SK-N-MC (cell line): ENCODE measurements around the gene TMEM260.
"Not testable (repeated sequence)": the region's sequence is repeated elsewhere in the genome, so short reads cannot be mapped to it uniquely, and the experiment has no call there.

Source experiments
- DNase-seq: peaks from one replicate; pipeline ENCODE4 v3.0.0-alpha.2; 2011; ENCODE audit warnings: low read depth, low spot score
- H3K27ac ChIP-seq: fragments of 200-600 bp; sonication (generic); 2 replicates; pipeline ENCODE4 v1.5.1; 2016; ENCODE audit warnings: mixed run types
- H3K36me3 ChIP-seq: fragments of 200-600 bp; sonication (generic); 2 replicates; pipeline ENCODE4 v1.6.1; 2017; ENCODE audit warnings: antibody characterized with exemption, low read length, mixed read lengths; ENCODE audit not compliant: insufficient read depth
- H3K4me3 ChIP-seq: fragments of 200-600 bp; sonication (generic); 2 replicates; pipeline ENCODE4 v1.5.1; 2016
- H3K9ac ChIP-seq: fragments of 200-600 bp; sonication (generic); 2 replicates; pipeline ENCODE4 v1.8.0; 2017; ENCODE audit warnings: mixed run types, mixed read lengths; ENCODE audit not compliant: insufficient read length
- H3K9me3 ChIP-seq: fragments of 200-600 bp; sonication (generic); 2 replicates; pipeline ENCODE4 v1.6.1; 2017; ENCODE audit warnings: low read depth, mild to moderate bottlenecking, antibody characterized with exemption, low read length, moderate library complexity, mixed read lengths
- EZH2 ChIP-seq: fragments of 200-600 bp; sonication (generic); IDR thresholded peaks from one replicate; pipeline ENCODE4 v1.6.1; 2017; ENCODE audit warnings: antibody characterized with exemption
- FOXP2 ChIP-seq: optimal IDR thresholded peaks from 2 replicates; pipeline ENCODE3; 2011; ENCODE audit warnings: mild to moderate bottlenecking, moderate library complexity; ENCODE audit not compliant: insufficient read depth; ENCODE audit errors: extremely low read length, control extremely low read depth
- POLR2AphosphoS5 ChIP-seq: IDR thresholded peaks from 2 replicates; pipeline ENCODE4 v1.6.1; 2012; ENCODE audit warnings: mild to moderate bottlenecking, low read depth, low read length, borderline replicate concordance

Gene TMEM260

DNA sequence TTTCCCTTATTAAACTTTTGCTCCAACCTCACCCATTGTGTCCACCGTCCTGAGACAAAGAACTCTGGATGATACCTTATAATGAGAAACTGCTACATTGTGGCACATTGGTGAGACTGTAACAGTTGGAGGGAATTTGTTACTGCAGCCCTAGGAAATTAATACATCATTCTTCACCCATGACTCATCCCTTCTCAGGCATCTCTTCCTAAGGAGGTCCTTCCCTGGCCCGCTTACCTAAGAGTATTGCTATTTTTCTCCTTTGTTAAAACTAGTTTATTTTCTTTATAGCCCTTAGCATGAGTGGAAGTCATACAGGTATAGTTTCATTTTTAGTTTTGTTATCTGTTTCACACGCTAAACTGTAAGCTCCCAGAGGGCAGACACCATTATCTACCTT is 87.1 kb downstream of the TMEM260 start:
- DNase-seq = no peak
- Histone ChIP-seq H3K36me3 (no peaks in the 10 kb centered on the region), H3K27ac (no peak overlapping the region), H3K9me3 (no peaks in the 10 kb centered on the region), H3K4me3 (no peak overlapping the region), H3K9ac (no peak overlapping the region)
- TF ChIP-seq POLR2AphosphoS5 (no peak), EZH2 (no peak), FOXP2 (no peak)

DNA sequence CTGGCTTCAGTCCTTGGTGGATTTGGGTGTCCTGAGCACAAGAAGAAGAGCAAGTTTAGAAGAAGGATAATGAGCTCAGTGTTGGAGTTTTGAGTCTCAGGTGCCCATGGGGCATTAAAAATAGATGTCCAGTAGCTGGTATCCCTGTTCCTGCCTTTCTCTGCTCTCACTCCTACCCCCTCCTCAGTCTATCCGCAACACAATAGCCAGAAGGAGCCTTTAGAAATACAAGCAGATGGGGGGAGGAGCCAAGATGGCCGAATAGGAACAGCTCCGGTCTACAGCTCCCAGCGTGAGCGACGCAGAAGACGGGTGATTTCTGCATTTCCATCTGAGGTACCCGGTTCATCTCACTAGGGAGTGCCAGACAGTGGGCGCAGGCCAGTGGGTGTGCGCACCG is 87.7 kb downstream of the TMEM260 start:
- DNase-seq = not testable (repeated sequence)

GRCh38 chr14:56676042-56676441 is 96.4 kb downstream of the TMEM260 start:
- no peaks in the 10 kb centered on the region for H3K36me3 ChIP-seq
- no peak overlapping the region for H3K9ac ChIP-seq
- no peak for DNase-seq
- no peak overlapping the region for H3K4me3 ChIP-seq
- no peak overlapping the region for H3K27ac ChIP-seq
- H3K9me3 ChIP-seq = no peaks in the 10 kb centered on the region
- TF ChIP-seq FOXP2 (no peak), POLR2AphosphoS5 (no peak), EZH2 (no peak)

More for the DNA sequence above, 87.7 kb downstream of the TMEM260 start:
- H3K9me3 ChIP-seq, H3K4me3 ChIP-seq, H3K27ac ChIP-seq, H3K9ac ChIP-seq, H3K36me3 ChIP-seq: not testable (repeated sequence)

DNA sequence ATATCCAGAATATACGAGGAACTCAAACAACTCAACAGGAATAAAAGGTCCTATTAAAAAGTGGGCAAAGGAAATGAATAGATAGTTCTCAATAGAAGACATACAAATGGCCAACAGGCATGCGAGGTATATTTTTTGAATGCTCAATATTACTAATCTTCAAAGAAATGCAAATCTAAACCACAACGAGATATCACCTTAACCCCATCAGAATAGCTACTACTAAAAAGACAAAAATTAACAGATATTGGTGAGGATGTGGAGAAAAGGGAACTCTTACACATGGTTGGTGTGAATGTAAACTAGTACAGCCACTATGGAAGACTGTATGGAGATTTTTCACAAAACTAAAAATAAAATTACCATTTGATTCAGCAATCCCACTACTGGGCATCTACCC is 99.2 kb downstream of the TMEM260 start:
- DNase-seq = no peak
- H3K36me3 ChIP-seq = no peaks in the 10 kb centered on the region
- H3K27ac ChIP-seq = no peak overlapping the region
- no peak overlapping the region for H3K4me3 ChIP-seq
- no peaks in the 10 kb centered on the region for H3K9me3 ChIP-seq
- TF ChIP-seq POLR2AphosphoS5 (no peak), FOXP2 (no peak), EZH2 (no peak)
- H3K9ac ChIP-seq = no peak overlapping the region

GRCh38 chr14:56686416-56686815 is 106.8 kb downstream of the TMEM260 start:
- H3K36me3 ChIP-seq = no peaks in the 10 kb centered on the region
- peak overlapping the region; percentile 40 for H3K9ac ChIP-seq
- DNase-seq = no peak
- H3K9me3 ChIP-seq = no peaks in the 10 kb centered on the region
- H3K27ac ChIP-seq = no peak overlapping the region
- H3K4me3 ChIP-seq = no peak overlapping the region
- no peak for TF ChIP-seq POLR2AphosphoS5
- TF ChIP-seq EZH2 = no peak
- no peak for TF ChIP-seq FOXP2

GRCh38 chr14:56687123-56687522 is 107.5 kb downstream of the TMEM260 start:
- Histone ChIP-seq H3K9ac (peak overlapping the region; percentile 40), H3K4me3 (no peak overlapping the region), H3K36me3 (no peaks in the 10 kb centered on the region), H3K27ac (no peak overlapping the region), H3K9me3 (no peaks in the 10 kb centered on the region)
- TF ChIP-seq POLR2AphosphoS5 = no peak
- TF ChIP-seq EZH2 = no peak
- no peak for TF ChIP-seq FOXP2
- DNase-seq = no peak

- Histone ChIP-seq H3K4me3 (no peak overlapping the region), H3K9ac (no peak overlapping the region), H3K36me3 (no peaks in the 10 kb centered on the region), H3K27ac (no peak overlapping the region), H3K9me3 (no peaks in the 10 kb centered on the region)
- TF ChIP-seq POLR2AphosphoS5 (no peak), EZH2 (no peak), FOXP2 (no peak)
- no peak for DNase-seq
These were observed 115.0 kb downstream of the TMEM260 start for GRCh38 chr14:56694609-56695008.

DNA sequence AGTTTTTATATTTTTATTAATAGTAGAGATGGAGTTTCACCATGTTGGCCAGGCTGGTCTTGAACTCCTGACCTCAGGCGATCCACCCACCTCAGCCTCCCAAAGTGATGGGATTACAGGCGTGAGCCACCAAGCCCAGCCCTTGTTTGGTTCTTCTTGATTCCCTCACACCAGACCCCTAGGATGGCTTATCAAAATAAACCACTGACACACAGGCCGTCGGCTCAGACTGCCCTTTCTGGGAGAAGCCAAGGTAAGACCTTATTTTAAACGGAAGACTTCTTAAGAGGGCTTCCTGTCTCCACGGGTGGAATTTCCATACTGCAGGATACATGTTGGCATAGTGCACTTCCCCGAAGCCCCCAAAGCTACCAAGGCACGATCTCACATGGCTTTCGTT is 115.6 kb downstream of the TMEM260 start:
- H3K27ac ChIP-seq, DNase-seq, H3K4me3 ChIP-seq, H3K9ac ChIP-seq, H3K36me3 ChIP-seq, H3K9me3 ChIP-seq: not testable (repeated sequence)
